Keratinocyte (primary cell): Measurements from ENCODE around the gene KCTD2.

ENCODE experiments used
- EZH2 ChIP-seq: IDR thresholded peaks from one replicate; pipeline ENCODE4 v1.6.1; 2012; ENCODE audit warnings: inconsistent platforms, mild to moderate bottlenecking, low read length, moderate library complexity
- TF ChIP-seq, protein P1 (sequence below), 3 experiments: IDR thresholded peaks in 1 of 3; conservative IDR thresholded peaks in 1 of 3; optimal IDR thresholded peaks in 1 of 3; 2 replicates in 2 of 3; 3 replicates in 1 of 3; pipeline versions ENCODE3 to v1.5.1; 2011; ENCODE audit warnings: low read length in 3 of 3, mild to moderate bottlenecking in 3 of 3, moderate library complexity in 2 of 3, control low read depth in 1 of 3, inconsistent platforms in 1 of 3; ENCODE audit not compliant: insufficient read depth in 2 of 3; ENCODE audit errors: extremely low read depth in 1 of 3

DNA sequence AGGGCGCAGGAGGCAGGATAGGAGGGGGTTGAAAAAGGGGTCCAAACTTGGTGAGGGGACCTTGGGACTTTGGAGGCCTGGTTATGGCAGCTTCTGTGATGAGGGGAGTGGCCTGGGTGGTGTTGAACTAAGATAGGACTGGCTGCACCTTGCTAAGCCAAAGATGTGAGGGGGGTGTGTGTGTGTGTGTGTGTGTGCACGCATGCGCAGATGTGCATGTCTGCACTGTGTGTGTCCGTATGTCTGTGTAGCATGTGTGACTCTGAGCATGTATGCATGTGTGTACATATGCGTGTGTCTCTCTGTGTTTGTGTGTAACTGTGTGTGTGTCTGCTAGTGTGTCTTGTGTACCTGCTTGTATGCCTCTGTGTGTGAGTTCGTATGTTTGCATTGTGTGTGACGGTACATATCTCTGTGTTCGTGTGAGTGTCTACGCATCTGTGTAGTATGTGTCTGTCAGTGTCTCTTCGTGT is 44.9 kb downstream of the KCTD2 start:
- TF ChIP-seq, protein P1, sequence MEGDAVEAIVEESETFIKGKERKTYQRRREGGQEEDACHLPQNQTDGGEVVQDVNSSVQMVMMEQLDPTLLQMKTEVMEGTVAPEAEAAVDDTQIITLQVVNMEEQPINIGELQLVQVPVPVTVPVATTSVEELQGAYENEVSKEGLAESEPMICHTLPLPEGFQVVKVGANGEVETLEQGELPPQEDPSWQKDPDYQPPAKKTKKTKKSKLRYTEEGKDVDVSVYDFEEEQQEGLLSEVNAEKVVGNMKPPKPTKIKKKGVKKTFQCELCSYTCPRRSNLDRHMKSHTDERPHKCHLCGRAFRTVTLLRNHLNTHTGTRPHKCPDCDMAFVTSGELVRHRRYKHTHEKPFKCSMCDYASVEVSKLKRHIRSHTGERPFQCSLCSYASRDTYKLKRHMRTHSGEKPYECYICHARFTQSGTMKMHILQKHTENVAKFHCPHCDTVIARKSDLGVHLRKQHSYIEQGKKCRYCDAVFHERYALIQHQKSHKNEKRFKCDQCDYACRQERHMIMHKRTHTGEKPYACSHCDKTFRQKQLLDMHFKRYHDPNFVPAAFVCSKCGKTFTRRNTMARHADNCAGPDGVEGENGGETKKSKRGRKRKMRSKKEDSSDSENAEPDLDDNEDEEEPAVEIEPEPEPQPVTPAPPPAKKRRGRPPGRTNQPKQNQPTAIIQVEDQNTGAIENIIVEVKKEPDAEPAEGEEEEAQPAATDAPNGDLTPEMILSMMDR (optimal IDR thresholded peaks at IDR 0.05 in 1 of 3, IDR thresholded peaks at IDR 0.05 in 1 of 3, conservative IDR thresholded peaks at IDR 0.05 in 1 of 3; ENCODE audit: extremely low read depth in 1 of 3, insufficient read depth in 2 of 3, low read length in 3 of 3) = no peak
- no peak for TF ChIP-seq EZH2
